NCI-H2081 treated with DMSO at 0.1 percent for 48 hours (cell line): Measurements from ENCODE around the gene STRA6.

ENCODE experiments used
- DNase-seq: peaks from one replicate; lab custom pipeline; 2025; lab: John Stamatoyannopoulos, UW

STRA6 gene

DNA sequence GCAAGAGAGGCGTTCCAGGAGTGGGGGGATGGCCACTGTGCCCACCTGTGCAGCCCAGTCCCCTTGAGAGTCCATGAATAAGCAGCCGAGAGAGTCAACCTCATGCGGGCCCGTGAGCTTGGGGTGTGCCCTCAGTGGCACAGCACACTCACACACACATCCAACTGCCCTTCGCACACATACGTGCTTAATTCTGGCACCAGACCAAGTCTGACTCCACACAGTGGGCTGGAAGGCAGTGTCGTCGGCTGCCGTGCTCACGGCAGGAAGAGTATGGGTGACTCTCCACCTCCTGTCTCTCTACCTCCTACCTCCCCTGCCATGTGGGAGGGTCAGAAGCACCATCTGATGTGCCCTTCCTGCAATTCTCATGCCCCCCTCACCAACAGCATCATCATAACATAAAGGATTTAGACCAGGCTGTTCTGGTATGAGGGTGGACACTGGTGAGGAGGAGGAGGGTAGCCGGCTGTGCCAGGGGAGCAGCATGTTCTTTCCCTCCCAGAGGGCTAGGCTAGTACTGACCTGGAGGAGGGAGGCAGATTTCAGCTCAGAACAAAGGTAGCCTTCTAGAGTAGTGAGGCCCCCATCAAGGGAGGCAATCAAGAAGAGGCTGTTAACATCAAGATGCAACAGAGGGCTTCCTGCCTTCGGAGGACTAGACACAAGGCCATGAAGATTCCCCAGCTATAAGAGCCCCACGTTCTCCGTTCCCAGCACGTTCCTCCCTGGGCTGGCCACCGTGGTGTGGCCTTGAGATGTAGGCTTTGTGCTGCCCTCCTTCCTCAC lies 5.3 kb upstream of the STRA6 start:
- DNase-seq = no peak

- DNase-seq = no peak
These were observed 4.3 kb upstream of the STRA6 start for GRCh38 chr15:74206801-74207281.

DNA sequence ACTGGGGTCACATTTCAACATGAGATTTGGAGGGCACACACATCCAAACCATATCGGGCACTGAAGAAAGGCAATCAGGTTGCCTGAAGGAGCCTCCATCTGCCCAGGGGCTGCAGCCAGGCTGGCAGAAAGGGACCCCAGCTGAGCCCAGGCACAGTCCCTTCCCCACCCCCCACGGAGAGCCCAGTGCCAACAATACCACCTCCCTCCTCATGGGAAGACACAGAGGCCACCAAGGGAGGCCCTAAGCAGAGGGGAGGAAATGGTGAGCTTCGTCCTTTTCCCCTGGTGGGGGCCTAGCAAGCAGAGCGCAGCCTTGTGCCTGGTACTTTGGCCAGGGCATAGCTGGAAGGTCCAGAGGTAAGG lies 3.0 kb upstream of the STRA6 start:
- DNase-seq = no peak

GRCh38 chr15:74203914-74204431 lies 1.4 kb upstream of the STRA6 start:
- no peak for DNase-seq

DNA sequence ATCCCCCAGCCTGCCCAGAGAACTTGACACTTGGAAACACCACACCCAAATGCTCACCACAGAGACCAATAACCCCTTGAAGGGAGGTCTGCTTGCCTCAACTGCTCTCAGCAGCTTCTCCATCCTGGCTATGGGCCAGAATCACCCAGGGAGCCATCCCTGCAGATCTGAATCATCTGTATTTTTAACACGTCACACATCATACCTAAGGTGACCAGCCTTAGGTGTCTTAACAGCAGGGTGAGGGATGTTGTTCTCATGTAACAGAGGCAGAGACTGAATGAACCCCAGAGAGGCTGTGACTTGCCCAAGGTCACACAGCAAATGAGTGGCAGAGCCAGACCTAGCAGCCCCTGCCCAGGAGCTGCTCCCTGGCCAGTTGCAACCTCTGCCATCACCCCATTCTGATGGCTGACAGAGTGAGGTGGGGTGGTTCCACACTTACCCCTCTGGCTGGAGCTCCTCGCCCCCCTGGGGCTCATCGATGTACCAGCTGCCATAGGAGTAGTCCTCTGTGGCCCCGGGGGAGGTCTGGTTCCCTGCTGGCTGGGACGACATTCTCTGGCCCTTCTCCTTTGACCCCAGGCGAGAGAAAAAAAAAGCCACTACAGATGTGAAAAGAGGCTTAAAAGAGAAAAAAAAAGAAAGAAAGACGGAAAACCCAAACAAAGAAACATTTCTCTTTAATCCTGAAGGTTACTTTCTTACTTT lies 722 bp downstream of the STRA6 start:
- no peak for DNase-seq

DNA sequence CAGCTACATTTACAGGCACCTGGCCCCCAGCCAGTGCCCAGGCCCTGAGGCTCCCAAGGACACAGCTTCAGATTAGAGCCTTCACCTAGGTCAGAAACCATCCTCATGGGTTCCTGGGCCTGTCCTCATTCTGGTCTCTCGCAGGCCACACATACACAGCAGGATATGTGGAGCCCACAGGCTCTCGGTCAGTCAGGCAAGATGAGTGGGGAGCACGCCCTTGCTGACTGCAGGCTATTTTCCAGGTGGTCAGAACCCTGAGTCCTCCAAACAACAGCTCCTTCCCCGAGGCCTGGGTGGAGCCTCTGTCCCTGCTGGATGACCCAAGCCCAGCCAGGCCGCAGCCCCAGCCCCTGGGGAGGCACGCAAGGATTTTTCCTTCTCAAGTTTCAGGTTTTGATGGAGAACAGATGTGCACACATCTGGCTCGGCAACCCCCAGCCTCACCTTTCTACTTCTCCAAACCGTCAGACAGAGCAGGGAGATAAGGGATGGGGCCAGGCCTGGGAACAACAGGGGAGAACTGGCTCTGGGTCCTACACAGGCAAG lies 1.6 kb downstream of the STRA6 start:
- no peak for DNase-seq

GRCh38 chr15:74200412-74200815 lies 2.2 kb downstream of the STRA6 start:
- no peak for DNase-seq

- DNase-seq = no peak
These were observed 3.3 kb downstream of the STRA6 start for GRCh38 chr15:74199297-74199652.

DNA sequence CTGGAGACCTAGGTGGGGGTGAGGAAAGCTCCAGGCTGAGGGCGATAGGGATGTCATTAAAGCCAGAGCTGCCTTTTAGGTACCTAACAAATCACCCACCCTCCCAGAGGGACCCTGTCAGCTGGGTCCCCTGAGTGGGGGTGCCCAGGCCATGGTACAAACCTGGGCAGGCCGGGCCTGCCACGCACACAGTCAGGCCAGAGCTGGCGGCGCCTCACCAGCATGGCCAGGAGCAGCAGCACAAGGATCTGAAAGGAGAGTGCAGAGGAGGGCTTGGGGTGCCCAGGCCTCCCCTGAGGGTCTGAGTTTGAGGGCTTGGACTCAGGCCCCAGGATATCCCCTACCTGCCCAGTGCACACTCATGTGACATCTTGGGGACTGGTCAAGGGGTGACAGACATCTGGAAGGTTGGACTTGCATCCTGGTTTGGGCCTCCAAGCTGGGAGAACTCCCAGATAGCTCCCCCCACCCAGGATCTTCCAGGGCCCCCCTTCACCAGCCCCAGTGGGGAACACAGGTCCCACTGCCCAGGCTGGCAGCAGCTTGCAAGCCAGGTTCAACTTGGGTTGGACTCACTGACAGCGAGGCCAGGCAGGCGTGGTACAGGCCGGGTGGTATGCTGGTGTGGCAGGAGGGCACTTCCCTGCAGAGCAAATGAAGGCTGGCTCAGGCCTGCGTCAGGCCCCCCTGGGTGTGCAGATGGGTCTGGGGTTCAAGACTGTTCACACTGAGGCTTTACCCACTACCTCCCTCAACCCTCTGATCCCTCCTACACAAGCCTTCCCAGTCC lies 5.2 kb downstream of the STRA6 start:
- DNase-seq = no peak

- DNase-seq = no peak
These were observed 6.4 kb downstream of the STRA6 start for GRCh38 chr15:74196175-74196574.

DNA sequence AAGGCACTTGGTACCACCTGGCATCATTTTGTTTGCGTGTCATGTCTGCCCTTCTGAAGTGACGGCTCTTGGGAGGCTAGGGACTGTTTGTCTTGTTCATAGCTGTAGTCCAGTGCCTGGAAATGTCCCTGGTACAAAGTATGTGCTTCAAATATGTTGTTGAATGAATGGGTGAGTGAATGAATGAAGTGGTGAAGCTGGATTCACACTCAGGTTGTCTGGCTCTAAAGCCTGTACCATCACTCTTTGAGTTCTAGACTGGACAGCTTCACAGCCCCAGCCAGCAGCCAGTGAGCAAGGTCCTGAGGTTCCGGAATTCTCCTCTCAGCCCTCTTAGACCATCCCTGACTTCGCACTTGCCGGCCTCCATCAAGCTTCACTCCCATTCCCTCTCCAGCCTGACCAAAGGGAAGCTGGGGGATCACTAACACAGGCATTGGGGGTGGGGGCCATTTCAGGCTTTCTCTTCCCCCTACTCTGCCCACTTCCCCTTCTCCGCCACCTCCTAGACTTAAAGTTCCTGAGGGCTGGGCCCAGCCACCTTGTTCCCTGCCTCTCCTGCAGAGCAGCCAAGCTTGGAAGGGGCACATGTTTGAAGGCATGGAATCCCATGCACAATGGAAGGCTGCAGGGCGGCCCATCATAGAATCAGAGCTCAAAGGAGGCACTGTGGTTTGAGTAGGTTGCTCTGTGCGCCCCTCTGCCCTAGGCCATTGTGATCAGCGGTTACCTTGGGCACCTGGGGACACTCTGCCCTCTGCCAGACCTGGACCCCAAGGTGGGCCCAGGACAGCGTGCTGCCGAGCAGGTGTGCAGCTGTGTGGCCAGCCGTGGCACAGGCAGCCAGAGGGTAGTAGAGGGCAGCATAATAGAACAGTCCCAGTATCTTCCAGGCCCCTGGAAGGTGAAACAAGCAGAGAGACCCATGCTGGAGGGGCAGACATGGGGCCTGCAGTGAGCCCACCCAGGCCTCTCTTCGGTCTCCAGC lies 7.7 kb downstream of the STRA6 start:
- no peak for DNase-seq

DNA sequence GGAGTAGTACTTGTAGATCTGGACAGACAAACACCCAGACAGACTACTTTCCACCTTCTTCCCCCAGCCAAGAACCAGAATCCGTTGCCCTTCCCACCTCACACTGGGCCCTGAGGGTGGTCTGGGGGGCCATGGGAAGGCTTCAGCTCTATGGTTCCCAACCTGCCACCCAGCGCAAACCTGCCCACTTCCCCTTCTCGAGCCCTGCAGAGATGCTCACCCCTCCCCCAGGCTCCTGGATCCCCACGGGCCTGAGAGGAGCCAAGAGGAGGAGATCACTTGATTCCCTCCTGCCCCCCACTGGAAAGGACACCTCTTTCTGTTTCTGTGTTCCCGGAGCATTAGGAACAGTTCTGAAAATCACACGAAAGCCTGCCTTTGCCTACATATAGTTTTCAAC lies 8.7 kb downstream of the STRA6 start:
- DNase-seq = no peak

DNA sequence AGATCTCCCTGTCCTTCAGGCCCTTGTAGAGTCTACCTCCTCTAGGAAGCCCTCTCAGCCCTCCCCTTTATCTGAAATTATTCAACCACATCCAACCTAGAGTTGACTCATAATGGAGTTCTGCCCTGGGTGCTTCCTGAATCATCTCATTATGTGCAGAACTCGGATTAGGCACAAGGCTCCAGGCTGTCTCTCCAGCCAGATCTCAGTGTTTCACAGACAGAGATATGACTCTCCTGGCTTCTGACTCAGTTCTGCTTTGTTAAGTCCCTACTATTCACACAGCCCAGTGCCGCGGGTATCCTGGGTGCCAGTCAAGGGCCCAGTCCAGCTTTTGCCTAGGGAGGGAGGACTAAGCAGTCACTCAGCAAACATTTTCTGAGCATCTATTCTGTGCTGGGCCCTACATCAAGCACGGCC lies 9.3 kb downstream of the STRA6 start:
- DNase-seq = no peak

- DNase-seq = no peak
These were observed 9.8 kb downstream of the STRA6 start for GRCh38 chr15:74192751-74193150.

GRCh38 chr15:74191798-74192197 lies 10.8 kb downstream of the STRA6 start:
- DNase-seq = no peak

DNA sequence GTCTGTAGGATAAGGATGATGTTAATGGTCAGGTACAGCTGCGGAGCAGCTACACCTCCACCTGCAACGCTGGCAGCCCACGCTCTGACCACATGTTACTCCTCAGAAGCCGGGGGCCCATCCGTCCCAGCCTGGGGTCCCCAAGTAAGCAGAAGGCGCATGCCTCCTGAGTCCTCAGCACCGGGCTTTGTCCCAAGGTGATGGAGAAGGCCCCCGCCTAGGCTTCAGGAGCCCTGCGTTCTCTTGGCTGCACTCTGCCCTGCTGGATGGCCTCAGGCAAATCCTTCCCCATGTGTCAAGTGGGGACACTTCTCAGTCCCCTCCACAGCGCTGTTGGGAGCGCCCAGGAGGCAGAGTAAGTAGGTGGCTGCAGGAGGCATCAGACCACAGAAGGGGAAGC lies 14.4 kb downstream of the STRA6 start:
- no peak for DNase-seq

DNA sequence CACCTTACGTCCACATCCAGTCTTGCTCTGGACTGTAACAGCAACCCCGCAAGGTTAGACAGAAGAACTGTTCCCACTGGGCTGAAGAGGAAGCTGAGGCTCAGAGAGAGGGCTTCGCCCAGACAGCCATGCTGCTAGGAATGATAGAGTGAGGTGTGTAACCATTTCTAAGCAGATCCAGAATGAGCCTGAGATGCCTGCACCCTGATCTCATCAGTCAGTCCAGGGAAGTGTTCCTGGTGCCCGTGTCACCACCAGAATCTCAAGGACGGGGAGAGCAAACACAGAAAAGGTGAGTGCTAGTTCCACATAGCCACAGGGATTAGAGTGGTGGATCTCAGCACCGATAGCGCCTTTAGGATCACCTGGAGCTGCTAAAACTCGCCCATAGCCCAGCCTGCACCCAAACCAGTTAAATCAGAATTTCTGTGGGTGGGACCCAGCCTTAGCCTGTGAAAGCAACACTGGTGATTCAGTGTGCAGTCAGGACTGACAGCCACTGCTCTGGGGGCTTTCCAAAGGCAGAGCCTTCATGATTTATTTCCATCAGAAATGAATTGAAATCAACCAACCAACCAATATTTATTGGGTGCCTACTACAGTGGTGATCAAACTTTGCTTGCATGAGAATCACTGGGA lies 16.8 kb downstream of the STRA6 start:
- DNase-seq = no peak

- no peak for DNase-seq
These were observed 17.9 kb downstream of the STRA6 start for GRCh38 chr15:74184582-74185091.

- DNase-seq = no peak
These were observed 20.5 kb downstream of the STRA6 start for GRCh38 chr15:74182131-74182530.

DNA sequence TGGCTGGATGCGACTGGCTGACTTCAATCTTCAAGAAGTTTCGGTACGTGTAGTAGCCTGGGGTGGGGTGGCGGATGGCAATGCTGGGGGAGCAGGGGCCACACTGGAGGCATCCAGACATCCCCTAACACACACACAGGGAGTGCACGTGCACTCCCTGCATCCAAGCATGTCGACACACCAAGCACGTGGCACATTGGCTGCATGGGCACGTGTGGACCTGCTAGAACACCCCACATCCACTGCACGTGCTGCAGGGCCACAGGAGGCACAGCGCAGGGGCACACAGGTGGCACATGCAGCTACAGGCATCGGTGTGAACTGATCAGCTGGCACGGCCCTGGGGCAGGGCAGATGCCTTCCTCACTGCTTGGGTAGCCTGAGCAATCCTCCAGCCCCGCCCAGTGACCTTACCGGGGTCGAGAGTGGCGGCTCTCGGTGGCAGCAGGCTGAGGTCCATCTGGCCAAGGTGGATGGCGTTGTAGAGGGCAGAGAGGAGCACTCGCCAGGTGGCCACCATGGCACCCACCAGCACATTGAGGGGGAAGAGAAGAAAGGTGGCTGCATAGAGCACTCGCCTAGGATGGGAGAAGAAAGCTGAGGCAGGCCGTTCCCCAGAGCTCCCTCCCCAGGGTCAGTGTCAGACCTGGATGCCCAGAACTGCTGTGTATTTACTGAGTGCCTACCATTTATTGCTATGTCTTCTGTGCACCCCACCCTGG lies 21.5 kb downstream of the STRA6 start:
- no peak for DNase-seq
